GM20431 (cell line): Measurements from ENCODE around the gene CCDC34.
"Not testable (repeated sequence)": the region's sequence is repeated elsewhere in the genome, so short reads cannot be mapped to it uniquely, and the experiment has no call there.

ENCODE experiments used
- in situ Hi-C: fragments of 300-500 bp; cut with MseI, MboI; formaldehyde crosslinking; loops from one replicate; pipeline ENCODE4 v1.15.0; 2020; ENCODE audit warnings: low sequenced_read_pairs; ENCODE audit not compliant: unreplicated experiment

Gene CCDC34

GRCh38 chr11:27329867-27330632, 33.0 kb downstream of the CCDC34 start:
- in situ Hi-C loops = no loop called here

GRCh38 chr11:27328614-27329013, 34.4 kb downstream of the CCDC34 start:
- in situ Hi-C loops = no loop called here

GRCh38 chr11:27327064-27327463, 36.0 kb downstream of the CCDC34 start:
- in situ Hi-C loops = not testable (repeated sequence)

GRCh38 chr11:27322196-27322595, 40.8 kb downstream of the CCDC34 start:
- in situ Hi-C loops = not testable (repeated sequence)

- in situ Hi-C loops = not testable (repeated sequence)
These were observed 41.7 kb downstream of the CCDC34 start for GRCh38 chr11:27321340-27321739.

GRCh38 chr11:27319072-27319471, 43.9 kb downstream of the CCDC34 start:
- in situ Hi-C loops = no loop called here

GRCh38 chr11:27317751-27318150, 45.3 kb downstream of the CCDC34 start:
- in situ Hi-C loops = no loop called here

GRCh38 chr11:27315836-27316235, 47.2 kb downstream of the CCDC34 start:
- in situ Hi-C loops = no loop called here

GRCh38 chr11:27313157-27313821, 49.7 kb downstream of the CCDC34 start:
- in situ Hi-C loops = no loop called here

GRCh38 chr11:27312110-27312509, 50.9 kb downstream of the CCDC34 start:
- in situ Hi-C loops = no loop called here

- in situ Hi-C loops = no loop called here
These were observed 52.3 kb downstream of the CCDC34 start for GRCh38 chr11:27310707-27311106.

GRCh38 chr11:27310182-27310581, 52.8 kb downstream of the CCDC34 start:
- in situ Hi-C loops = no loop called here

GRCh38 chr11:27309046-27309445, 54.0 kb downstream of the CCDC34 start:
- in situ Hi-C loops = no loop called here

GRCh38 chr11:27307232-27307631, 55.8 kb downstream of the CCDC34 start:
- in situ Hi-C loops = no loop called here

GRCh38 chr11:27305751-27306150, 57.3 kb downstream of the CCDC34 start:
- in situ Hi-C loops = no loop called here

- in situ Hi-C loops = no loop called here
These were observed 58.5 kb downstream of the CCDC34 start for GRCh38 chr11:27304514-27304913.

GRCh38 chr11:27303903-27304302, 59.1 kb downstream of the CCDC34 start:
- in situ Hi-C loops = no loop called here

GRCh38 chr11:27300974-27301373, 62.0 kb downstream of the CCDC34 start:
- in situ Hi-C loops = no loop called here

- in situ Hi-C loops = no loop called here
These were observed 65.4 kb downstream of the CCDC34 start for GRCh38 chr11:27297616-27298015.

GRCh38 chr11:27296497-27296896, 66.5 kb downstream of the CCDC34 start:
- in situ Hi-C loops = no loop called here

- in situ Hi-C loops = no loop called here
These were observed 67.1 kb downstream of the CCDC34 start for GRCh38 chr11:27295928-27296327.

GRCh38 chr11:27294654-27295053, 68.4 kb downstream of the CCDC34 start:
- in situ Hi-C loops = no loop called here
